Esophagus muscularis mucosa (tissue), 4 donors: ENCODE data around the gene SPATS2. TPM values are rescaled to one million over a fixed set of nuclear protein-coding genes. Genes with fewer than 3 reads are reported as not detected.

Experiments used
- DNase-seq: peaks from one replicate; pipeline ENCODE4 v3.0.0-alpha.2; 2017; ENCODE audit errors: extremely low spot score
- H3K27ac ChIP-seq, 4 donors: fragments of 200-600 bp; sonication (generic); replicated peaks in 1 of 4; 1 replicate in 3 of 4; 2 replicates in 1 of 4; pipeline ENCODE4 v1.5.1; 2016 to 2019; ENCODE audit warnings: mild to moderate bottlenecking in 1 of 4
- H3K27me3 ChIP-seq, 4 donors: fragments of 200-600 bp; sonication (generic); one replicate each; pipeline versions ENCODE4 v1.5.1 to v1.6.0; 2016 to 2019
- H3K36me3 ChIP-seq, 4 donors: fragments of 200-600 bp; sonication (generic); one replicate each; pipeline ENCODE4 v1.5.1; 2016 to 2019
- H3K4me1 ChIP-seq, 4 donors: fragments of 200-600 bp; sonication (generic); one replicate each; pipeline ENCODE4 v1.5.1; 2016 to 2019
- H3K4me3 ChIP-seq, 4 donors: fragments of 200-600 bp; sonication (generic); 1 replicate in 2 of 4; 2 replicates in 2 of 4; pipeline ENCODE4 v1.5.1; 2016 to 2019; ENCODE audit warnings: mild to moderate bottlenecking in 4 of 4, moderate library complexity in 1 of 4
- H3K9me3 ChIP-seq, 4 donors: fragments of 200-600 bp; sonication (generic); 1 replicate in 3 of 4; 2 replicates in 1 of 4; pipeline ENCODE4 v1.5.1; 2016 to 2019
- CTCF ChIP-seq, 3 experiments: fragments of 200-600 bp in 2 of 3; fragments of 450-650 bp in 1 of 3; sonication (generic) in 2 of 3; IDR thresholded peaks; one replicate each; pipeline ENCODE4 v1.5.1; 2017 to 2019; ENCODE audit warnings: antibody characterized with exemption in 3 of 3, mild to moderate bottlenecking in 2 of 3, moderate library complexity in 1 of 3
- EP300 ChIP-seq: sonication (generic); formaldehyde crosslinking; IDR thresholded peaks from one replicate; pipeline ENCODE4 v1.6.1; 2017; ENCODE audit warnings: antibody characterized with exemption
- POLR2A ChIP-seq: fragments of 450-650 bp; IDR thresholded peaks from one replicate; pipeline ENCODE4 v1.6.1; 2017; ENCODE audit warnings: antibody characterized with exemption, moderate library complexity, mild to moderate bottlenecking, low read depth
- POLR2AphosphoS5 ChIP-seq, 2 donors: sonication (generic); formaldehyde crosslinking; IDR thresholded peaks; one replicate each; pipeline ENCODE4 v1.6.1; 2017; ENCODE audit warnings: antibody characterized with exemption in 2 of 2
- WGBS: methylation state at CpG from one replicate; pipeline ENCODE4 v1.1.5; 2018; 5-methylcytosine and 5-hydroxymethylcytosine counted together
- intact Hi-C: fragments of 100-400 bp; cut with DNase I; formaldehyde crosslinking; loops from one replicate; pipeline ENCODE4 v1.15.1; 2023
- total RNA-seq, 4 donors: library from RNA; depleted of rRNA; stranded (reverse); fragments of >200 nt; gene quantifications; one replicate each; pipeline versions ENCODE4 v1.1.0 to v1.2.1, GENCODE V29; 2016

The SPATS2 gene
- total RNA-seq, 4 donors from 2014 or later, result 9.5 to 16.6 (median 11.5) TPM

GRCh38 chr12:49557187-49557916 lies 190.1 kb downstream of the SPATS2 start:
- WGBS, result 87% methylated on average over 14 of the region's 18 CpGs
- no peak for DNase-seq
- H3K4me1 ChIP-seq, result peaks cover 0 to 3% (median 0%) of the 10 kb centered on the region in 4 donors
- peaks cover 43 to 68% (median 67%) of the 10 kb centered on the region in 4 donors for H3K36me3 ChIP-seq
- no peaks in the 10 kb centered on the region for H3K9me3 ChIP-seq
- TF ChIP-seq POLR2AphosphoS5 (IDR thresholded peaks at IDR 0.05) (no peak), POLR2A (no peak), CTCF (IDR thresholded peaks at IDR 0.05) (no peak), EP300 (no peak)
- no peaks in the 10 kb centered on the region for H3K27me3 ChIP-seq
- intact Hi-C loops, result no loop called here
- H3K4me3 ChIP-seq, result no peak overlapping the region
- H3K27ac ChIP-seq, result no peak overlapping the region

GRCh38 chr12:49557917-49558215 lies 190.6 kb downstream of the SPATS2 start:
- H3K27ac ChIP-seq, result no peak overlapping the region
- H3K36me3 ChIP-seq, result peaks cover 48 to 73% (median 72%) of the 10 kb centered on the region in 4 donors
- no peak for DNase-seq
- TF ChIP-seq EP300 (no peak), CTCF (IDR thresholded peaks at IDR 0.05) (no peak)
- H3K4me1 ChIP-seq, result no peaks in the 10 kb centered on the region
- WGBS, result 79% methylated on average over 5 of the region's 7 CpGs
- no peaks in the 10 kb centered on the region for H3K27me3 ChIP-seq
- no peak overlapping the region for H3K4me3 ChIP-seq
- H3K9me3 ChIP-seq, result no peaks in the 10 kb centered on the region
- intact Hi-C loops, result no loop called here

GRCh38 chr12:49558526-49558925 lies 191.3 kb downstream of the SPATS2 start:
- no peak for TF ChIP-seq POLR2AphosphoS5 (IDR thresholded peaks at IDR 0.05)
- no peak for TF ChIP-seq POLR2A
- 87% methylated on average over 13 of the region's 13 CpGs for WGBS
- H3K9me3 ChIP-seq, result no peaks in the 10 kb centered on the region
- H3K27me3 ChIP-seq, result no peaks in the 10 kb centered on the region
- no peak overlapping the region for H3K4me3 ChIP-seq
- no peaks in the 10 kb centered on the region for H3K4me1 ChIP-seq
- H3K27ac ChIP-seq, result no peak overlapping the region
- no peak for DNase-seq
- peaks cover 55 to 80% (median 79%) of the 10 kb centered on the region in 4 donors for H3K36me3 ChIP-seq
- intact Hi-C loops, result no loop called here

GRCh38 chr12:49559011-49559675 lies 191.9 kb downstream of the SPATS2 start:
- intact Hi-C loops, result no loop called here
- H3K36me3 ChIP-seq, result peaks cover 61 to 86% (median 85%) of the 10 kb centered on the region in 4 donors
- H3K27me3 ChIP-seq, result no peaks in the 10 kb centered on the region
- no peaks in the 10 kb centered on the region for H3K9me3 ChIP-seq
- no peak for DNase-seq
- no peak overlapping the region for H3K27ac ChIP-seq
- TF ChIP-seq POLR2A (no peak), CTCF (IDR thresholded peaks at IDR 0.05) (no peak), POLR2AphosphoS5 (IDR thresholded peaks at IDR 0.05) (no peak), EP300 (no peak)
- no peak overlapping the region for H3K4me3 ChIP-seq
- 92% methylated on average over 17 of the region's 17 CpGs for WGBS
- no peaks in the 10 kb centered on the region for H3K4me1 ChIP-seq

GRCh38 chr12:49560695-49561094 lies 193.4 kb downstream of the SPATS2 start:
- no peak for DNase-seq
- WGBS, result 86% methylated on average over 7 of the region's 7 CpGs
- intact Hi-C loops, result no loop called here
- Histone ChIP-seq H3K9me3 (no peaks in the 10 kb centered on the region), H3K4me1 (peaks cover under 1 to 7% (median 2%) of the 10 kb centered on the region in 4 donors), H3K4me3 (no peak overlapping the region), H3K27me3 (no peaks in the 10 kb centered on the region), H3K36me3 (peaks cover 74 to 100% (median 94%) of the 10 kb centered on the region in 4 donors), H3K27ac (no peak overlapping the region)
- TF ChIP-seq POLR2A, result no peak
- no peak for TF ChIP-seq CTCF (IDR thresholded peaks at IDR 0.05)
- no peak for TF ChIP-seq POLR2AphosphoS5 (IDR thresholded peaks at IDR 0.05)
- no peak for TF ChIP-seq EP300
